GM06990 (cell line): ENCODE results near the gene RAB40B.

Source experiments
- DNase-seq: peaks from one replicate; pipeline ENCODE4 v3.0.0-alpha.2; 2011; ENCODE audit not compliant: insufficient read length; ENCODE audit errors: extremely low read depth
- H3K27me3 ChIP-seq: replicated peaks from 2 replicates; pipeline ENCODE4 v1.6.0; 2011; ENCODE audit warnings: low read length; ENCODE audit not compliant: control insufficient read depth, insufficient read depth
- H3K36me3 ChIP-seq: 2 replicates; pipeline ENCODE4 v1.5.1; 2011; ENCODE audit warnings: low read length; ENCODE audit not compliant: control insufficient read depth, insufficient read depth
- H3K4me3 ChIP-seq: replicated peaks from 2 replicates; pipeline ENCODE4 v1.5.1; 2011; ENCODE audit warnings: low read depth, mild to moderate bottlenecking, control low read depth, low read length
- TF ChIP-seq, protein P1 (sequence below): IDR thresholded peaks from 2 replicates; pipeline ENCODE4 v1.5.1; 2011; ENCODE audit warnings: low read length, control low read depth, mild to moderate bottlenecking, inconsistent platforms; ENCODE audit not compliant: insufficient read depth, poor library complexity, severe bottlenecking

The RAB40B gene

DNA sequence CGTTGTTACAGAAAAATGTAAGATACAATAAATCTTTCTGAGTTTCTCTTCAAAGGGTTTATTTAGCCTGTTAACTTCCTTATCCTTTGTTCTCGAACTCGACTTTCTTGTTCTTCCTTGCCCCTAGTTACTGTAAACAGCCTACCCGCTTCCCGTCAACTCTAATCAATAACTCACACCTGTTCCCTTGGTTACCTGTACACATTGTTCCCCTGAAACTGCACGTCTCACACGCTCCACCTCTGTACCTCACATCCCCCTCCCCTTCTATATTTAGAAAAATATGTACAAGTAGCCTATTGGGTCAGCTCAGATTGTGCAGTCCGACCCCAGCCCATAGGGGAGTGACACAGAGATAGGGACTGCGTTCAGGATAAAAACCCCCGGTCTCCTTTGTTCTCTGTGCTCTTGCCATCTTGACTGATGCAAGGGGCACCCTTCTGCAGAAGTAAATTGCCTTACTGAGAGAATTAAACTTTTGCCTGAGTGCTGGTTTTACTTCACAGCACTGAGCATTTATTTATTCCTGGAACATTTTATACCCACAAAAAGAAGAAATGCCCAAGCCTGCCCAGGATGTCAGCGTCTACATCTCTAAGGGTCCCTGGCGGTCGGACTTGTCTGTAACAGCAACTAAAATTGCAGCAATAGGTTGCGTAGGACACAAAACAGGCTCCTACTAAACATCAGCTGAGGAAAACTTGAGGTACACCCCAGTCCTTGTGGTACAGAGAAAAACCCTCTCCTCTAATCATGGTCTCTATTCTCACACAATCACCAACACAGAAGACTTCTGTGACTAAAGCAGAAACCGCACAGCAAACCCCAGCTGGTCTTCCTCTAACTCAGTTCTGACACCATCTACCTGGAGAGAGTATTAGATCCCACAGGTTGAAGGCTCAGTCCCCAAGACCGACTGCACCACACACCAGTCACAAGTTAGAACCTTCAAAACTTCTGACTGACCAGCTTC is 61.6 kb downstream of the RAB40B start:
- DNase-seq = no peak
- TF ChIP-seq, protein P1, sequence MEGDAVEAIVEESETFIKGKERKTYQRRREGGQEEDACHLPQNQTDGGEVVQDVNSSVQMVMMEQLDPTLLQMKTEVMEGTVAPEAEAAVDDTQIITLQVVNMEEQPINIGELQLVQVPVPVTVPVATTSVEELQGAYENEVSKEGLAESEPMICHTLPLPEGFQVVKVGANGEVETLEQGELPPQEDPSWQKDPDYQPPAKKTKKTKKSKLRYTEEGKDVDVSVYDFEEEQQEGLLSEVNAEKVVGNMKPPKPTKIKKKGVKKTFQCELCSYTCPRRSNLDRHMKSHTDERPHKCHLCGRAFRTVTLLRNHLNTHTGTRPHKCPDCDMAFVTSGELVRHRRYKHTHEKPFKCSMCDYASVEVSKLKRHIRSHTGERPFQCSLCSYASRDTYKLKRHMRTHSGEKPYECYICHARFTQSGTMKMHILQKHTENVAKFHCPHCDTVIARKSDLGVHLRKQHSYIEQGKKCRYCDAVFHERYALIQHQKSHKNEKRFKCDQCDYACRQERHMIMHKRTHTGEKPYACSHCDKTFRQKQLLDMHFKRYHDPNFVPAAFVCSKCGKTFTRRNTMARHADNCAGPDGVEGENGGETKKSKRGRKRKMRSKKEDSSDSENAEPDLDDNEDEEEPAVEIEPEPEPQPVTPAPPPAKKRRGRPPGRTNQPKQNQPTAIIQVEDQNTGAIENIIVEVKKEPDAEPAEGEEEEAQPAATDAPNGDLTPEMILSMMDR = no peak
- peaks cover 12% of the 10 kb centered on the region for H3K36me3 ChIP-seq

DNA sequence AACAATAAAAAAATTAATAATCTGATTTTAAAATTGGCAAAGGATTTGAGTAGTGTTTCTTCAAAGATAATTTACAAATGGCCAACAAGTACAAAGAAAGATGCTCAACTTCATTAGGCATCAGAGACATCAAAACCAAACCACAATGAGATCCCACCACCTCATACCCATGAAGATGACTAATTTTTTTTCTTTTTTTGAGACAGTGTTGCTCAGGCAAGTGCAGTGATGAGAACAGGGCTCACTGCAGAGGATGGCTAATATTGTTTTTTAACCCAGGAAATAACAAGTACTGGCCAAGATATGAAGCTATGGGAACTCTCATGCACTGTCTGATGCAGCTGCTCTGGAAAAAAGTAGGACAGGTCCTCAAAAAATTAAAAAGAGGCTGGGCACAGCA is 65.2 kb downstream of the RAB40B start:
- no peak for DNase-seq
- Histone ChIP-seq H3K36me3 (peaks cover 8% of the 10 kb centered on the region), H3K4me3 (no peak overlapping the region), H3K27me3 (no peaks in the 10 kb centered on the region)
- TF ChIP-seq, protein P1 = no peak

More for the DNA sequence above, 61.6 kb downstream of the RAB40B start:
- no peaks in the 10 kb centered on the region for H3K27me3 ChIP-seq
- no peak overlapping the region for H3K4me3 ChIP-seq

DNA sequence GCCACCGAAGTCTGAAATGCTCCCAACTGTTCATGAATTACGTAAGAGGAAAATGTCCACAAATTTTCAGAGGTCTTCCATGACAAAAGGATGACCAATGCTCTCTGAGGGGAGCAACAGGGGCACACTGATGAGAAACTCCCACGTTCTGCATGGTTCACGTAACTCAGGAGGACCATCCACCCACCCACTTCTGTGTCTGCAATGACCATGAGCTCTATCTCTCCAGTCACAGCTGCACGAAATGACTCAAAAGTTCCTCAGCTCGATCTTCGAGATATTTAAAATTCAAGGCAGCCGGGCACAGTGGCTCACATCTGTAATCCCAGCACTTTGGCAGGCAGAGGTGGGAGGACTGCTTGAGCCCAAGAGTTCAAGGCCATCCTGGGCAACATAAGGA is 66.0 kb downstream of the RAB40B start:
- peaks cover 8% of the 10 kb centered on the region for H3K36me3 ChIP-seq
- no peak for DNase-seq
- H3K27me3 ChIP-seq = no peaks in the 10 kb centered on the region
- H3K4me3 ChIP-seq = no peak overlapping the region
- TF ChIP-seq, protein P1 = no peak

DNA sequence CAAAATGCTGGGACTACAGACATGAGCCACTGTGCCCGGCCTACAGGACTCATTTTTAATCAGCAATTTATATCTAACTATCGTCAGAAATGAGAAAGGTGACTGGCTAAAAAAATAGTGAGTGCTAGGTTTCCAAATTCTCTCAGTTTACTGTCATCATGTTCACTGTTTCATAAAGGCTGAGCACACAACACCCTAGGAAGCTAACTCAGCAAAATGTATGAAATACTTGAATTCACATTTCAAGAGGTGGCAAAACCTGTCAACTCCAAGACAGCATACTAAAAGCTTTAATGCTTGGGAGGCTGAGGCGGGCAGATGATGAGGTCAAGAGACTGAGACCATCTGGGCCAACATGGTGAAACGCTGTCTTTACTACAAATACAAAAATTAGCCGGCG is 67.0 kb downstream of the RAB40B start:
- TF ChIP-seq, protein P1 = no peak
- Histone ChIP-seq H3K27me3 (no peaks in the 10 kb centered on the region), H3K36me3 (peaks cover 12% of the 10 kb centered on the region), H3K4me3 (no peak overlapping the region)
- DNase-seq = no peak

DNA sequence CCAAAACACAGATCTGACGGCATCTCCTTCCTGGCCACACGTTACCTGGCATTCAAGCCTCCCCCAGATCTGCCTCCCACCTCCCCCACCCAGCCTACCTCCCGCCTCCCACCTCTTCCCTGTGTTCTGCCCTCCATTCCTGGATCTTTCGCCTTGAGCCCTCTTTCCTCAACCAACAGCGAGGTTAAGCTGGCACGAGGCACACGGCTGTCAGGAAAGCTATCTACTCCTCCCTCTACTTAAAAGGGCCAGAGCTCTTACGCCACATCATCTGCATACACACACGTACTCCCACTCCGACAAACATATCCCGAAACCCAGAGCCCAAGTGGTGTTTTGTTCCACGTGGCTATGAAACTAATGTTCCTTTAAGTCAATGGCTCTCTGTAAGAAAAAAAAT is 68.3 kb downstream of the RAB40B start:
- Histone ChIP-seq H3K27me3 (no peaks in the 10 kb centered on the region), H3K4me3 (no peak overlapping the region), H3K36me3 (peaks cover 13% of the 10 kb centered on the region)
- TF ChIP-seq, protein P1 = no peak
- no peak for DNase-seq
